LoVo (cell line): ENCODE measurements around the gene MYO7B.

Experiments used
- DNase-seq: peaks from one replicate; pipeline ENCODE4 v3.0.0-alpha.2; 2016; ENCODE audit warnings: low spot score

Gene MYO7B

GRCh38 chr2:127638361-127639110 is 103.1 kb downstream of the MYO7B start:
- DNase-seq, result no peak

GRCh38 chr2:127639111-127639474 is 103.6 kb downstream of the MYO7B start:
- DNase-seq, result no peak

- DNase-seq, result no peak
Measured at GRCh38 chr2:127640082-127641072, 104.9 kb downstream of the MYO7B start.

GRCh38 chr2:127641133-127641532 is 105.7 kb downstream of the MYO7B start:
- DNase-seq, result no peak

GRCh38 chr2:127641846-127642507 is 106.5 kb downstream of the MYO7B start:
- no peak for DNase-seq

GRCh38 chr2:127642706-127643438 is 107.4 kb downstream of the MYO7B start:
- DNase-seq, result no peak

GRCh38 chr2:127643439-127644065 is 108.1 kb downstream of the MYO7B start:
- no peak for DNase-seq

- DNase-seq, result no peak
Measured at GRCh38 chr2:127644066-127645025, 108.9 kb downstream of the MYO7B start.

- DNase-seq, result no peak
Measured at GRCh38 chr2:127645026-127645394, 109.5 kb downstream of the MYO7B start.

GRCh38 chr2:127645395-127646291 is 110.2 kb downstream of the MYO7B start, which contains the start of gene GPR17:
TSS of gene GPR17 (plus strand) at chr2:127646153. CDS start at chr2:127650736, 4,583 bp downstream.
- DNase-seq, result no peak

- no peak for DNase-seq
Measured at GRCh38 chr2:127646487-127647241, 111.2 kb downstream of the MYO7B start.

- no peak for DNase-seq
Measured at GRCh38 chr2:127647242-127648190, 112.0 kb downstream of the MYO7B start.

GRCh38 chr2:127648321-127648720 is 112.8 kb downstream of the MYO7B start:
- no peak for DNase-seq

GRCh38 chr2:127649100-127649611 is 113.7 kb downstream of the MYO7B start:
- DNase-seq, result no peak

- peak; percentile 77 for DNase-seq
Measured at GRCh38 chr2:127649684-127650040, 114.2 kb downstream of the MYO7B start.

GRCh38 chr2:127650041-127650784 is 114.7 kb downstream of the MYO7B start:
- no peak for DNase-seq
